ENCODE results near the gene GBA2. TPM values are rescaled to one million over a fixed set of nuclear protein-coding genes. Genes with fewer than 3 reads are reported as not detected.

Gene GBA2
- polyA plus RNA-seq, 1 of the 3 experiments (the other 2 are of a cell fraction): 71.5 TPM

DNA sequence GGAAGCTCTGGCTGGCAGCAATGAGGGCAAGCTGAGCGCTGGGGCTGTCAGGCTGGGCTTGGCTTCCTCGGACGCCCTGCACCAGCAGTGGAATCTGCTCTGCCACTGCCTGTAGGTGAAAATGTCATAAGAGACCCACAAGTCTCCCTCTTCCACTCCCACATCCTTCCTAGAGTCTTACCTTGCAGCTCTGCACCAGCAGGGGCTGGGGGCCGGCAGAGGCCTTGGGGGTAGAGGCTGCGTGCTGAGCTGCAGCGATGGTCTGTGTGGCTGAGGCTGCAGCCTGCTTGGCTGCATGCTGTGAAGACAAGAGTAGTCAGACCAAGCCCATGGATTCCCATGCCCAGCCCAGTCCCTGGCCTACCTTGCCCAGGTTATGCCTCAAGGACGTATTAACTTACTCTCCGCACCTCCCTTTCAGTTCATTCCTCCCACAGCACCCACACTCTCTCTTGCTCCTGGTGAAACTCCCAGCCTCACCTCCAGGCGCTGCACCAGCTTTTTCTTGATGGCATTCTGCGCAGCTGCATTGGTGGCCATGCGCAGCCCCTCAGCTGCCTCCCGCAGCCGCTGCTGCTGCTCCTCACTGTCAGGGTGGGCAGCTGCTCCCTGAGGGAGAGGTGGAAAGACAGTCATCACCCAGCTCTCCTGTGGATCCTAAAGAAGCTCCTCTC lies 34.3 kb downstream of the GBA2 start:
- WGBS (ENCODE audit: low lambda C conversion rate): 99% methylated on average over 10 of the region's 13 CpGs
- H3K27me3 ChIP-seq (ENCODE audit: insufficient read depth): no peaks in the 10 kb centered on the region
- no peak overlapping the region for H3K4me2 ChIP-seq
- POLR2A ChIA-PET: interaction anchor here (1.5 kb wide), 1 partner anchor 13 kb away, joined by 3 read pairs; no protein-coding TSS in a partner anchor
- no peaks in the 10 kb centered on the region for H3K9me2 ChIP-seq
- DNase-seq: no peak
- H3K27ac ChIP-seq (ENCODE audit: low read depth in 2 of 2, low read length in 1 of 2): no peak overlapping the region
- no peak overlapping the region for H2AFZ ChIP-seq (ENCODE audit: low read depth)
- no peaks in the 10 kb centered on the region; the same call in 1 of the 2 replicates for H3K79me2 ChIP-seq (ENCODE audit: insufficient read depth)
- H3K4me3 ChIP-seq (ENCODE audit: low read depth in 2 of 2, low read length in 1 of 2): no peak overlapping the region
- no peak overlapping the region for H3K9ac ChIP-seq
- no peaks in the 10 kb centered on the region for H3K9me3 ChIP-seq
- H3F3A ChIP-seq (replicated peaks; ENCODE audit: insufficient read depth): peaks cover 4% of the 10 kb centered on the region
- peaks cover 57 to 88% of the 10 kb centered on the region in 2 experiments for H3K36me3 ChIP-seq (replicated peaks in 1 of 2; ENCODE audit: control insufficient read depth in 1 of 2, insufficient read depth in 2 of 2, low read length in 1 of 2)
- TF ChIP-seq EZH2phosphoT487 (IDR thresholded peaks at IDR 0.05; ENCODE audit: borderline replicate concordance, low read depth) (no peak), TAF1 (IDR thresholded peaks at IDR 0.05; ENCODE audit: borderline replicate concordance, low read depth, low read length) (no peak), YY1 (IDR thresholded peaks at IDR 0.05; ENCODE audit: low read depth) (no peak), POLR2AphosphoS5 (IDR thresholded peaks at IDR 0.05; ENCODE audit: low read depth, low read length) (no peak), ELF1 (IDR thresholded peaks at IDR 0.05) (no peak), GABPA (IDR thresholded peaks at IDR 0.05; ENCODE audit: low read depth) (no peak), FOXJ3 (CRISPR knock-in tag; IDR thresholded peaks at IDR 0.05) (no peak), RFX5 (IDR thresholded peaks at IDR 0.05; ENCODE audit: low read length) (no peak), NRF1 (IDR thresholded peaks at IDR 0.05; ENCODE audit: low read depth, low read length) (no peak), TEAD4 (IDR thresholded peaks at IDR 0.05; ENCODE audit: borderline replicate concordance, insufficient read depth) (no peak), EP300 (IDR thresholded peaks at IDR 0.05; ENCODE audit: borderline replicate concordance in 1 of 2, low read depth in 1 of 2, low read length in 1 of 2) (no peak), GATA2 (CRISPR knock-in tag; IDR thresholded peaks at IDR 0.05) (no peak), RCOR1 (IDR thresholded peaks at IDR 0.05; ENCODE audit: low read length) (no peak), MXI1 (IDR thresholded peaks at IDR 0.05; ENCODE audit: low read depth, low read length) (no peak), FOSL2 (IDR thresholded peaks at IDR 0.05; ENCODE audit: borderline replicate concordance, low read depth) (no peak)
- TF ChIP-seq, protein P1, sequence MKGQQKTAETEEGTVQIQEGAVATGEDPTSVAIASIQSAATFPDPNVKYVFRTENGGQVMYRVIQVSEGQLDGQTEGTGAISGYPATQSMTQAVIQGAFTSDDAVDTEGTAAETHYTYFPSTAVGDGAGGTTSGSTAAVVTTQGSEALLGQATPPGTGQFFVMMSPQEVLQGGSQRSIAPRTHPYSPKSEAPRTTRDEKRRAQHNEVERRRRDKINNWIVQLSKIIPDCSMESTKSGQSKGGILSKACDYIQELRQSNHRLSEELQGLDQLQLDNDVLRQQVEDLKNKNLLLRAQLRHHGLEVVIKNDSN (IDR thresholded peaks at IDR 0.05; ENCODE audit: borderline replicate concordance, low read depth): no peak
- TF ChIP-seq, protein P2, sequence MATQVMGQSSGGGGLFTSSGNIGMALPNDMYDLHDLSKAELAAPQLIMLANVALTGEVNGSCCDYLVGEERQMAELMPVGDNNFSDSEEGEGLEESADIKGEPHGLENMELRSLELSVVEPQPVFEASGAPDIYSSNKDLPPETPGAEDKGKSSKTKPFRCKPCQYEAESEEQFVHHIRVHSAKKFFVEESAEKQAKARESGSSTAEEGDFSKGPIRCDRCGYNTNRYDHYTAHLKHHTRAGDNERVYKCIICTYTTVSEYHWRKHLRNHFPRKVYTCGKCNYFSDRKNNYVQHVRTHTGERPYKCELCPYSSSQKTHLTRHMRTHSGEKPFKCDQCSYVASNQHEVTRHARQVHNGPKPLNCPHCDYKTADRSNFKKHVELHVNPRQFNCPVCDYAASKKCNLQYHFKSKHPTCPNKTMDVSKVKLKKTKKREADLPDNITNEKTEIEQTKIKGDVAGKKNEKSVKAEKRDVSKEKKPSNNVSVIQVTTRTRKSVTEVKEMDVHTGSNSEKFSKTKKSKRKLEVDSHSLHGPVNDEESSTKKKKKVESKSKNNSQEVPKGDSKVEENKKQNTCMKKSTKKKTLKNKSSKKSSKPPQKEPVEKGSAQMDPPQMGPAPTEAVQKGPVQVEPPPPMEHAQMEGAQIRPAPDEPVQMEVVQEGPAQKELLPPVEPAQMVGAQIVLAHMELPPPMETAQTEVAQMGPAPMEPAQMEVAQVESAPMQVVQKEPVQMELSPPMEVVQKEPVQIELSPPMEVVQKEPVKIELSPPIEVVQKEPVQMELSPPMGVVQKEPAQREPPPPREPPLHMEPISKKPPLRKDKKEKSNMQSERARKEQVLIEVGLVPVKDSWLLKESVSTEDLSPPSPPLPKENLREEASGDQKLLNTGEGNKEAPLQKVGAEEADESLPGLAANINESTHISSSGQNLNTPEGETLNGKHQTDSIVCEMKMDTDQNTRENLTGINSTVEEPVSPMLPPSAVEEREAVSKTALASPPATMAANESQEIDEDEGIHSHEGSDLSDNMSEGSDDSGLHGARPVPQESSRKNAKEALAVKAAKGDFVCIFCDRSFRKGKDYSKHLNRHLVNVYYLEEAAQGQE (IDR thresholded peaks at IDR 0.05; ENCODE audit: low read depth, low read length): no peak
- TF ChIP-seq, protein P3, sequence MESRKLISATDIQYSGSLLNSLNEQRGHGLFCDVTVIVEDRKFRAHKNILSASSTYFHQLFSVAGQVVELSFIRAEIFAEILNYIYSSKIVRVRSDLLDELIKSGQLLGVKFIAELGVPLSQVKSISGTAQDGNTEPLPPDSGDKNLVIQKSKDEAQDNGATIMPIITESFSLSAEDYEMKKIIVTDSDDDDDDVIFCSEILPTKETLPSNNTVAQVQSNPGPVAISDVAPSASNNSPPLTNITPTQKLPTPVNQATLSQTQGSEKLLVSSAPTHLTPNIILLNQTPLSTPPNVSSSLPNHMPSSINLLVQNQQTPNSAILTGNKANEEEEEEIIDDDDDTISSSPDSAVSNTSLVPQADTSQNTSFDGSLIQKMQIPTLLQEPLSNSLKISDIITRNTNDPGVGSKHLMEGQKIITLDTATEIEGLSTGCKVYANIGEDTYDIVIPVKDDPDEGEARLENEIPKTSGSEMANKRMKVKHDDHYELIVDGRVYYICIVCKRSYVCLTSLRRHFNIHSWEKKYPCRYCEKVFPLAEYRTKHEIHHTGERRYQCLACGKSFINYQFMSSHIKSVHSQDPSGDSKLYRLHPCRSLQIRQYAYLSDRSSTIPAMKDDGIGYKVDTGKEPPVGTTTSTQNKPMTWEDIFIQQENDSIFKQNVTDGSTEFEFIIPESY (IDR thresholded peaks at IDR 0.05; ENCODE audit: borderline replicate concordance, low read depth): no peak
- TF ChIP-seq, protein P4, sequence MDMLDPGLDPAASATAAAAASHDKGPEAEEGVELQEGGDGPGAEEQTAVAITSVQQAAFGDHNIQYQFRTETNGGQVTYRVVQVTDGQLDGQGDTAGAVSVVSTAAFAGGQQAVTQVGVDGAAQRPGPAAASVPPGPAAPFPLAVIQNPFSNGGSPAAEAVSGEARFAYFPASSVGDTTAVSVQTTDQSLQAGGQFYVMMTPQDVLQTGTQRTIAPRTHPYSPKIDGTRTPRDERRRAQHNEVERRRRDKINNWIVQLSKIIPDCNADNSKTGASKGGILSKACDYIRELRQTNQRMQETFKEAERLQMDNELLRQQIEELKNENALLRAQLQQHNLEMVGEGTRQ (IDR thresholded peaks at IDR 0.05; ENCODE audit: borderline replicate concordance, low read depth, low read length): no peak
- H3K4me1 ChIP-seq (ENCODE audit: control insufficient read depth in 1 of 2, insufficient read depth in 2 of 2, low read depth in 1 of 2, low read length in 1 of 2): no peaks in the 10 kb centered on the region
- no peaks in the 10 kb centered on the region for H4K20me1 ChIP-seq (ENCODE audit: insufficient read depth)
- CTCF ChIA-PET: interaction anchor here (1.1 to 19.9 kb wide), 6 partner anchors 10 to 84 kb away, joined by 3 to 183 read pairs (median 3); partner anchors contain the start of genes CREB3 and TLN1

All from SK-N-SH (cell line).